Activated T-cell treated with anti-CD3 and anti-CD28 coated beads for 4 hours (primary cell): Measurements from ENCODE around the gene PVR.
"Not testable (repeated sequence)": the region's sequence is repeated elsewhere in the genome, so short reads cannot be mapped to it uniquely, and the experiment has no call there.

ENCODE experiments used
- DNase-seq: peaks from one replicate; pipeline ENCODE4 v3.0.0-alpha.2; 2020

The PVR gene

GRCh38 chr19:44618640-44619357 lies 24.9 kb upstream of the PVR start:
- DNase-seq = no peak

- DNase-seq = no peak
Observed at GRCh38 chr19:44620667-44621066, 23.0 kb upstream of the PVR start.

GRCh38 chr19:44621367-44621766 lies 22.3 kb upstream of the PVR start:
- DNase-seq = no peak

DNA sequence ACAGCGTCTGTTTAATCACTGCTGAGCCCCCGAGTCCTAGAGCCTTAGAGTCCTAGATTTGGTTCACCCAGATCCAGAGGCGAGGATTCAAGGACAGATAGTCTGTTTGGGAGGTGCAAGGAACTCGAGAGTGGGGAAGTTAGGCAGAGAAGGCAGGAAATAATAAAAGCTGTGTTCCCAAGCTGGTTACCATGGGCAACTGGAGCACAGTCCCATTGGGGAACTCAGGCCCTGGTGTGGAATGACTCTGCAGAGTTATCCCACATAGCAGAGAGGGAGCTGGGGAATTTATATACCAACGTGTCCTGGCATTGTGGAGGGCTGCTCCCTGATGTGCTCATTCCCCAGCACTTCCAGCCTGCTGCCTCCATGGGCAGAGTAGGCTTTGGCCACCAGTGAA lies 20.6 kb upstream of the PVR start:
- DNase-seq = no peak

- no peak for DNase-seq
Observed at GRCh38 chr19:44623626-44624025, 20.1 kb upstream of the PVR start.

- no peak for DNase-seq
Observed at GRCh38 chr19:44624840-44625354, 18.8 kb upstream of the PVR start.

DNA sequence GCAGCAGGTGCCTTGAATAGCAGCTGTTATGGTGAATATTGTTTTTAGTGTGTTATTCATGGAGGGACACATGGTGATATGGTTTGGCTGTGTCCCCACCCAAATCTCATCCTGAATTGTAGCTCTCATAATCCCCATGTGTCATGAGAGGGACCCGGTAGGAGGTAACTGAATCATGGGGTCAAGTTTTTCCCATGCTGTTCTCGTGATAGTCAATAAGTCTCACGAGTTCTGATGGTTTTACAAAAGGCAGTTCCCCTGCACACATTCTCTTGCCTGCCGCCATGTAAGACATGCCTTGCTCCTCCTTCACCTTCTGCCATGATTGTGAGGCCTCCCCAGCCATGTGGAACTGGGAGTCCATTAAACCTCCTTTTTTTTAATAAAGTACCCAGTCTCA lies 18.1 kb upstream of the PVR start:
- not testable (repeated sequence) for DNase-seq

- no peak for DNase-seq
Observed at GRCh38 chr19:44626048-44626624, 17.6 kb upstream of the PVR start.

DNA sequence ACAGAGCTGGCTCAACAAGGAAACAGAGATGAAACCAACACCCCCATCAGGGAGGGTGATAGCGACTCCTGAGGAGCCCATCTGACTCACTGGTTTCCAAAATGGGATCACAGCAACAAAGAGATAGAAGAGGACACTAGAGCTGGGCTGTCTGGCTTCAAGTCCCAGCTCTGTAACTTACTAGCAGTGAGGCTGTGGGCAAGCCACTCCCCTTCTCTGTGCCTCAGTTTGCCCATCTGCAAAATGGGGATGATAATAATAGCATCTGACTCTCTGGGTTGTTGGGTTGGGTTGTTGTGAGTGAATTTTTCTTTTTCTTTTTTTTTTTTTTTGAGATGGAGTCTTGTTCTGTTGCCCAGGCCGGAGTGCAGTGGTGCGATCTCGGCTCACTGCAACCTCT lies 16.1 kb upstream of the PVR start:
- no peak for DNase-seq

DNA sequence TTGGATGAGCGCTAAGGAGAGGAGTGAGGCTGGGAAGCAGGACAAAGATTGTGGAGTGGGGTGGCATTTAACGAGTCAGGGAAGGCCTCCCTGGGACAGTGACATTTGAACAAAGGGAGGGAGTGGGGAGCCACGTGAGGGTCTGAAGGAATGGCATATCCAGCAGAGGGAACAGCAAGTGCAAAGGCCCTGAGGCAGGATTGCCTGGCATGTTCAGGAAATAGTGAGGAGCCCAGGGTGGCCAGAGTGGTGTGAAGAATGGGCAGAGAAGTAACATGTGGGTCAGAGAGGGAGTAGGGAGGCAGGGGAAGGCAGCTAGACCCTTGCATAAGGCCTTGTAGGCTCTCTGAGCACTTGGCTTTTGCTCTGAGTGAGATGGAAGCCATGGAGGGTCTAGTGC lies 14.9 kb upstream of the PVR start:
- DNase-seq = no peak

DNA sequence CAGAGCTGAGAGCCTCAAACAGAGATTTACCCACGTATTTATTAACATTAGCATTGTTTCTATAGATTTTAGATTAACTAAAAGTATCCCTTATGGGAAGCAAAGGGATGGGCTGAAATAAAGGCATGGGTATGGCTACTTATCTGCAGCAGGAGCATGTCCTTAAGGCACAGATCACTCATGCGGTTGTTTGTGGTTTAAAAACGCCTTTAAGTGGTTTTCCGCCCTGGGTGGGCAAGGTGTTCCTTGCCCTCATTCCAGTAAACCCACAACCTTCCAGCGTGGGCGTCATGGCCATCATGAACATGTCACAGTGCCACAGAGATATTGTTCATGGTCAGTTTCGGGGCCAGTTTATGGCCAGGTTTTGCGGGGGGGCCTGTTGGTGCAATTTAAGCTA lies 12.1 kb upstream of the PVR start:
- not testable (repeated sequence) for DNase-seq

GRCh38 chr19:44634058-44634457 lies 9.7 kb upstream of the PVR start:
- not testable (repeated sequence) for DNase-seq

DNA sequence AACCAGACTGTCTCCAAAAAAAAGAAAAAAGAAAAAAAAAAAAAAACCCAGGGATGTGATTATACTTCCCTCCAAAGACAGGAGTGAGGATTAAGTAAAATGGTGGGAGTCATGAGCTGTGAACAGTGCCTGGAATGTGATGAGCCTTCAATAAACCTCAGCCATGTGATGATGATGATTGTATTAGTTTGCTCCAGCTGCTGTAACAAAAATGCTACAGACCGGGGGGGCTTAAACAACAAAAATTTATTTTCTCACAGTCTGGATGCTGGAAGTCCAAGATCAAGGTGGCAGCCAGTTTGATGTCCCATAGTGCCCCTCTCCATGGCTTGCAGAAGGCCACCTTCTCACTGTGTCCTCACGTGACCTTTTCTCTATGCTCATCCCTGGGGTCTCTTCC lies 8.9 kb upstream of the PVR start:
- no peak for DNase-seq

- DNase-seq = no peak
Observed at GRCh38 chr19:44635581-44636438, 7.9 kb upstream of the PVR start.

DNA sequence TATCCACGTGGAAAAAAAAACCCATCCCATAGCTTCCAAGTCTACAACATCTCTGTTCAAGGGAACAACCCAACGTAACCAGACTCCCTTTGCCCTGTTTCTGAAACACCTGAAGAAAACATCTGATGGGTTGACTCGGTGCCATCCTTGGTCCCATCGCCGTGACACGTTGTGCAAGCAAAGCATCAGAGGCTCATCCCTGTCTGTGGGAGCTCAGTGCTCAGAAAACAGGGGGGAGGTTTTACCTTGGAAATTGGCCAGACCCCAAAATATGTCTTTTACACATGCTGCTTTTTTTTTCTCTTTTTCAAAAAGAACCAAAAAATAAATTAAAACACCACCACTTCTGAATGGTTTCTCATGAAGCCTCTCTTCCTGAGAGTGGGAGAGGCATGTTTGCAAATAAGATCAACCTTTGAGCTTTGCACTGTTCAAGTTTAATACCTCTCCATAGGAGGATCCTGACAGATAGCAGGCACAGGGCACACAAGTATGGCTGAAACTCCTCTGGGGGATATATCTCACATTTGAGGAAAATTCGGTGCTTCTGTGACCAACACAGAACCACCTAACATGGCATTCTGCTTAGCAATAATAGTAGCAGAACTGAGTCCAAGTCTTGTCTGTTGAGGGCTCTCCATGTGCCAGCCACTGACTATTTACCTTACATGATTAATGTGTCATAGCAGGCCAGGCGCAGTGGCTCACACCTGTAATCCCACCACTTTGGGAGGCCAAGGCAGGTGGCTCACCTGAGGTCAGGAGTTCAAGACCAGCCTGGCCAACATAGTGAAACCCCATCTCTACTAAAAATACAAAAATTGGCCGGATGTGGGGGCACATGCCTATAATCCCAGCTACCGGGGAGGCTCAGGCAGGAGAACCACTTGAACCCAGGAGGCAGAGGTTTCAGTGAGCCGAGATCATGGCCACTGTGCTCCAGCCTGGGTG lies 7.0 kb upstream of the PVR start:
- DNase-seq = no peak

DNA sequence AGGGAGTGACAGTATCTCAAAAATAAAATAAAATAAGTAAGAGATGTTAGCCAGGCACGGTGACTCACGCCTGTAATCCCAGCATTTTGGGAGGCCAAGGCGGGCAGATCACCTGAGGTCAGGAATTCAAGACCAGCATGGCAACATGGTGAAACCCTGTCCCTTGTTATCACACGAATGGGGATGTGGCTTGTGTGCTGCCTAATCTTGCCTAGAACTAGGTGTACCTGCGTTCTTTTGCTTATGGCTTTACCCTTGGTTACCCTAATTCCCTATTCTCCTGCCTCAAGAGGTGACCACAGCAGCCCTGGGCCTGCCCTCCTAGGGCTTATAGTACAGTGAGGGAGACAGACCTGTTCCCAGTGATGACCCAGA lies 6.3 kb upstream of the PVR start:
- DNase-seq = no peak

GRCh38 chr19:44640518-44640917 lies 3.2 kb upstream of the PVR start:
- DNase-seq = no peak

- DNase-seq = no peak
Observed at GRCh38 chr19:44641501-44642265, 2.0 kb upstream of the PVR start.

GRCh38 chr19:44642377-44642776 lies 1.3 kb upstream of the PVR start:
- DNase-seq = no peak

- DNase-seq = no peak
Observed at GRCh38 chr19:44644402-44645016, 799 bp downstream of the PVR start.

DNA sequence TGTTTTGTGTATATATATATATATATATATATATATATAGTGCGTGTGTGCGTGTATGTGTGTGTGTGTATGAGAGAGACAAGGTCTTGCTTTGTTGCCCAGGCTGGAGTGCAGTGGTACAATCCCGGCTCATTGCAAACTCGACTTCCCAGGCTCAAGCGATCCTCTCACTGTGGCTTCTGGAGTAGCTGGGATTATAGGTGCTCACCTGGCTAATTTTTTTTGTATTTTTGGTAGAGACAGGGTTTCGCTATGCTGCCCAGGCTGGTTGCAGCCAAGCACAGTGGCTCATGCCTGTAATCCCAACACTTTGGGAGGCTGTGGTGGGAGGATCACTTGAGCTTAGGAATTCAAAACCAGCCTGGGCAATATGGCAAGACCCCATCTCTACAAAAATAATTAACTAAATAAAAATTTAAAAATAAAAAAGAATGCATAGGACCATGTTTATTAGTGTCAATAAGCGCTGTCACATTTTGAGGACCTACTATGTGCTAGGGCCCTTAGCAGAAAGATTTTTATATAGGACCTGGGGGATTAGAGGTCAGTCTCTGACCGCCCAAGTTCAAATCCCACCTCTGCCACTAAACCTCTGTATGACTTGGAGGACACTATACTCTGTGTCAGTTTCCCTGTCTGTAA lies 1.8 kb downstream of the PVR start:
- no peak for DNase-seq
